Trophoblast cell (in vitro differentiated cells and primary cell): ENCODE results near the gene CDH11.

Experiments used
- DNase-seq, 2 donors: peaks; one replicate each; pipeline ENCODE4 v3.0.0-alpha.2; 2016
- H2AFZ ChIP-seq: 2 replicates; pipeline ENCODE4 v1.6.1; 2013; ENCODE audit warnings: low read length, moderate library complexity, mild to moderate bottlenecking; ENCODE audit not compliant: insufficient read depth, poor library complexity
- H2AK5ac ChIP-seq: 2 replicates; pipeline ENCODE4 v1.6.1; 2013; ENCODE audit warnings: mild to moderate bottlenecking, low read length
- H2BK120ac ChIP-seq: 2 replicates; pipeline ENCODE4 v1.6.1; 2013; ENCODE audit warnings: low read length, mild to moderate bottlenecking, moderate library complexity; ENCODE audit not compliant: insufficient read depth, poor library complexity
- H2BK12ac ChIP-seq: 2 replicates; pipeline ENCODE4 v1.6.1; 2013; ENCODE audit warnings: mild to moderate bottlenecking, low read length, moderate library complexity
- H2BK5ac ChIP-seq: 2 replicates; pipeline ENCODE4 v1.6.1; 2013; ENCODE audit warnings: low read length, low read depth, moderate library complexity, mild to moderate bottlenecking; ENCODE audit not compliant: poor library complexity
- H3K14ac ChIP-seq: 2 replicates; pipeline ENCODE4 v1.6.1; 2013; ENCODE audit warnings: mild to moderate bottlenecking, low read length
- H3K18ac ChIP-seq: 2 replicates; pipeline ENCODE4 v1.6.1; 2013; ENCODE audit warnings: mild to moderate bottlenecking, low read length
- H3K23ac ChIP-seq: 2 replicates; pipeline ENCODE4 v1.6.1; 2013; ENCODE audit warnings: low read length
- H3K27ac ChIP-seq: 2 replicates; pipeline ENCODE4 v1.5.1; 2013; ENCODE audit warnings: low read depth, mild to moderate bottlenecking, inconsistent platforms, low read length, moderate library complexity
- H3K27me3 ChIP-seq: 2 replicates; pipeline ENCODE4 v1.6.1; 2013; ENCODE audit warnings: inconsistent platforms, mild to moderate bottlenecking, low read length, moderate library complexity; ENCODE audit not compliant: insufficient read depth
- H3K36me3 ChIP-seq, 2 experiments: 1 replicate in 1 of 2; 2 replicates in 1 of 2; pipeline ENCODE4 v1.6.1; 2013; ENCODE audit warnings: low read length in 2 of 2, mild to moderate bottlenecking in 2 of 2, moderate library complexity in 1 of 2; ENCODE audit not compliant: insufficient read depth in 2 of 2, control insufficient read depth in 1 of 2
- H3K4ac ChIP-seq: 2 replicates; pipeline ENCODE4 v1.6.1; 2013; ENCODE audit warnings: low read depth, mild to moderate bottlenecking, low read length, moderate library complexity
- H3K4me1 ChIP-seq, 2 experiments: 1 replicate in 1 of 2; 2 replicates in 1 of 2; pipeline ENCODE4 v1.6.1; 2013; ENCODE audit warnings: low read length in 2 of 2, mild to moderate bottlenecking in 2 of 2, moderate library complexity in 1 of 2; ENCODE audit not compliant: insufficient read depth in 2 of 2, control insufficient read depth in 1 of 2
- H3K4me2 ChIP-seq: 2 replicates; pipeline ENCODE4 v1.6.1; 2013; ENCODE audit warnings: inconsistent platforms, mild to moderate bottlenecking, low read length, moderate library complexity
- H3K4me3 ChIP-seq: 2 replicates; pipeline ENCODE4 v1.5.1; 2013; ENCODE audit warnings: mild to moderate bottlenecking, low read depth, low read length, inconsistent platforms
- H3K79me1 ChIP-seq: one replicate; pipeline ENCODE4 v1.6.1; 2013; ENCODE audit warnings: low read length
- H3K79me2 ChIP-seq: 2 replicates; pipeline ENCODE4 v1.6.1; 2013; ENCODE audit warnings: low read length, mild to moderate bottlenecking; ENCODE audit not compliant: control insufficient read depth, insufficient read depth, poor library complexity
- H3K9ac ChIP-seq: 2 replicates; pipeline ENCODE4 v1.6.1; 2013; ENCODE audit warnings: mild to moderate bottlenecking, low read length
- H3K9me3 ChIP-seq: 2 replicates; pipeline ENCODE4 v1.6.1; 2013; ENCODE audit warnings: low read depth, mild to moderate bottlenecking, control low read depth, inconsistent platforms, low read length; ENCODE audit not compliant: insufficient read depth
- H4K12ac ChIP-seq: 2 replicates; pipeline ENCODE4 v1.6.1; 2013; ENCODE audit warnings: low read depth, mild to moderate bottlenecking, low read length, moderate library complexity
- H4K8ac ChIP-seq: 2 replicates; pipeline ENCODE4 v1.6.1; 2013; ENCODE audit warnings: low read depth, mild to moderate bottlenecking, low read length, moderate library complexity
- H4K91ac ChIP-seq: one replicate; pipeline ENCODE4 v1.6.1; 2013; ENCODE audit warnings: low read depth, mild to moderate bottlenecking, low read length, moderate library complexity
- WGBS: extraction: QIAGEN DNeasy Blood & Tissue Kit; methylation state at CpG from one replicate; pipeline ENCODE4 v1.1.7; 2013; ENCODE audit warnings: missing lambda C conversion rate; ENCODE audit not compliant: insufficient read length, insufficient coverage; ENCODE audit errors: extremely low coverage; 5-methylcytosine and 5-hydroxymethylcytosine counted together

The CDH11 gene

DNA sequence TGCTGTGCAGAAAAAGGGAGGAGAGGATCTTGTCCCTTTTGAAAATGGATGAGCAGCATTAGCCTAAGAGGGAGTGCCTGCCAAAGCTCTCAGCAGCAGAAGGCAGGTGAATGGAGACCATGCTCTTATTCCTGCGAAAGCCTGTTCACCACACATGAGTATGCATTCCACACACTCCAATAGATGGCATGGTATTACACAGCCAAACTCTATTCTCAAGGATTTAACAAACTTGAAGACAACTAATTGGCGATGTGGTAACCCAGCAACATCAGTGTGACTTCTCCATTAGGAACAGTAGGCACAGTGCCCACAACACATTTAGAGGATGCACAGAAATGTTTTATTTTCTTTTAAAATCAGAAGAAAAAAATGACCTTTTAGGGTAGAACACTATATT lies 77.8 kb downstream of the CDH11 start:
- H2AFZ ChIP-seq: no peak overlapping the region
- WGBS: no CpG with 5 or more reads among the region's 2 CpGs

DNA sequence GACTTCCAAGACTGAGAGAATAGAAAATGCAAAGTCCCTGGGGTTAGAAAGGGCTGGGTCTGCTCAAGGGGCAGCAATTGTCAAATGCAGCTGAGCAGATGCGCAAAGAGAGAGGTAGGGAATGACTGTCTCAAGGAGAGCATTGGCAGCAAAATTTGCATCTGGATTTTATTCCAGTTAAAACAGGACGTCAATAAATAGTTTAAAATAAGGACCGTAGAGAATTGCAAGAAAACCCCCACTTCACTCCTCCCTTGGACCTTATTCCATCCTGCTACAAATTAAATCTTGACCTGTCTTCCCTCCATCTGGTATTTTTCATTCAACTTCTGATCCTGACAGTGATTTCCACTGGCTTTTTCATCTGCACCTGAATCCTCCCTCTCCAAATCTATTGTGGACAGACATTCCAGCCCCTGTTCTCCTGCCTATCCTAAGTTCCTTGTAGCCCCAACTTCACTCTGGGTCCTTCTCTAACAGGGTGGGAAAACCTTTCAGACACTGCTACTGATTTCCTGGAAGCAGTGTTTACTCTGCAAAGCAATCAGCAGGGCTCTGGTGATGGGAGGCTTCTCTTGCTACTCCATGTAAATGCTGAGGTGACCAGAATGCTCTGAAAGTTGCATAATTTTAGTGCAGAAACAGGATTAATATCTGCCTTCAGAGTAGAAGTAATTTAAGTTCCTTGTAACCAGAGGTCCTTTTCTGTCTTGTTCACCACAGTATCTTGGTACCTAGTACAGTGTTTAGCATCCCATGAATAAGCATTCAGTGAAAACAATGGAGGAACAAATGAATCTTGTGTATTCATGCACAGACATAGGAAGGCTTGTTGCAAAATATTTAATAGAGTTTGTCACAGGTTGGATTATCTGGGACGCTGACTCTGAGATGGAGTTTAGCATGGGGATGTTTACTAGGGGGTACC lies 79.2 kb downstream of the CDH11 start:
- Histone ChIP-seq H3K27ac (no peak overlapping the region), H2BK12ac (no peak overlapping the region), H3K9me3 (no peaks in the 10 kb centered on the region), H3K4ac (no peak overlapping the region), H4K8ac (no peak overlapping the region), H2BK5ac (no peak overlapping the region), H2AFZ (no peak overlapping the region), H3K36me3 (peaks cover 8 to 41% of the 10 kb centered on the region in 2 experiments), H2BK120ac (no peak overlapping the region), H3K9ac (no peak overlapping the region), H4K12ac (no peak overlapping the region), H3K4me1 (no peaks in the 10 kb centered on the region), H3K14ac (no peak overlapping the region), H3K23ac (no peak overlapping the region), H3K27me3 (no peaks in the 10 kb centered on the region), H4K91ac (no peak overlapping the region), H3K79me2 (no peaks in the 10 kb centered on the region), H3K4me3 (no peak overlapping the region), H3K79me1 (no peaks in the 10 kb centered on the region), H2AK5ac (no peak overlapping the region), H3K4me2 (no peak overlapping the region), H3K18ac (no peak overlapping the region)
- no peak for DNase-seq
- no CpG with 5 or more reads among the region's 4 CpGs for WGBS

More for the DNA sequence above, 77.8 kb downstream of the CDH11 start:
- Histone ChIP-seq H3K4ac (no peak overlapping the region), H2AK5ac (no peak overlapping the region), H3K4me1 (no peaks in the 10 kb centered on the region), H3K27ac (no peak overlapping the region), H4K8ac (no peak overlapping the region), H3K4me3 (no peak overlapping the region), H3K14ac (no peak overlapping the region), H3K79me1 (no peaks in the 10 kb centered on the region), H2BK5ac (no peak overlapping the region), H4K12ac (no peak overlapping the region), H3K23ac (no peak overlapping the region), H3K18ac (no peak overlapping the region), H3K9me3 (no peaks in the 10 kb centered on the region), H3K36me3 (peaks cover 9 to 44% of the 10 kb centered on the region in 2 experiments), H2BK120ac (no peak overlapping the region), H3K4me2 (no peak overlapping the region), H4K91ac (no peak overlapping the region), H2BK12ac (no peak overlapping the region), H3K27me3 (no peaks in the 10 kb centered on the region), H3K79me2 (no peaks in the 10 kb centered on the region), H3K9ac (no peak overlapping the region)
- DNase-seq: no peak

DNA sequence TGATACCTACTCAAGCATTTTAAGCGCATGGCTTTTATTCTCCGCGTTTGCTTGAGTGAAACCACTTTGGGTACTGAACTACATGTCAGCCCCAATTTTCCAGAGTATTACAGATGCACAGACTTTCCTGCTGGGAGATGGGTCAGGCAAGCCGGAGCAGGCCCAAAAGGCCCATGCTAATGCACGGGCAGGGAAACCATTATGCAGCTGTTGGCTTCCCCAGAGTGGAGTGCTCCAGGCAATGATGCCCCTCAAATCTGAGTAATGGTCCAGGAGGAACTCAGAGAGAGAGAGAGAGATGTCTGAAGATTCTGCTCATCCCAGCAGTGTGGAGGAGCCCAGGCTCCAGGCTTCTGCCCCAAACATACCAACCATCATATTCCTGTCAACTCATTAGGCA lies 80.2 kb downstream of the CDH11 start:
- no peak overlapping the region for H2AFZ ChIP-seq
- no peak overlapping the region for H3K27ac ChIP-seq
- no peak overlapping the region for H2BK12ac ChIP-seq
- H3K36me3 ChIP-seq: peaks cover 9 to 39% of the 10 kb centered on the region in 2 experiments
- H3K4ac ChIP-seq: no peak overlapping the region
- H3K9ac ChIP-seq: no peak overlapping the region
- H3K4me2 ChIP-seq: no peak overlapping the region
- H2BK5ac ChIP-seq: no peak overlapping the region
- H4K8ac ChIP-seq: no peak overlapping the region
- H4K91ac ChIP-seq: no peak overlapping the region
- H3K23ac ChIP-seq: no peak overlapping the region
- no peak overlapping the region for H3K4me3 ChIP-seq
- no peak overlapping the region for H2AK5ac ChIP-seq
- WGBS: no CpG with 5 or more reads among the region's 5 CpGs
- no peak overlapping the region for H2BK120ac ChIP-seq
- peaks cover 3 to 6% of the 10 kb centered on the region in 2 experiments for H3K4me1 ChIP-seq
- no peak overlapping the region for H3K18ac ChIP-seq
- H3K79me2 ChIP-seq: no peaks in the 10 kb centered on the region
- H3K79me1 ChIP-seq: no peaks in the 10 kb centered on the region
- H3K27me3 ChIP-seq: no peaks in the 10 kb centered on the region
- H4K12ac ChIP-seq: no peak overlapping the region
- H3K9me3 ChIP-seq: no peaks in the 10 kb centered on the region
- no peak for DNase-seq
- H3K14ac ChIP-seq: no peak overlapping the region

- Histone ChIP-seq H3K18ac (no peak overlapping the region), H3K79me2 (no peaks in the 10 kb centered on the region), H3K79me1 (no peaks in the 10 kb centered on the region), H3K9me3 (no peaks in the 10 kb centered on the region), H3K4me3 (no peak overlapping the region), H3K27ac (no peak overlapping the region), H2AK5ac (no peak overlapping the region), H3K14ac (no peak overlapping the region), H2BK120ac (no peak overlapping the region), H4K12ac (no peak overlapping the region), H3K9ac (no peak overlapping the region), H3K23ac (no peak overlapping the region), H3K4me1 (peaks cover 6 to 8% of the 10 kb centered on the region in 2 experiments), H2AFZ (no peak overlapping the region), H3K27me3 (no peaks in the 10 kb centered on the region), H3K4me2 (no peak overlapping the region), H3K36me3 (peaks cover 11 to 18% of the 10 kb centered on the region in 2 experiments), H3K4ac (no peak overlapping the region), H4K8ac (no peak overlapping the region), H4K91ac (no peak overlapping the region), H2BK12ac (no peak overlapping the region), H2BK5ac (no peak overlapping the region)
- DNase-seq: no peak
- WGBS: no CpG with 5 or more reads among the region's 9 CpGs
Measured at GRCh38 chr16:65038100-65038499, 83.8 kb downstream of the CDH11 start.
